SK-N-SH treated with all-trans-retinoic acid at 6 μM for 48 hours (cell line): ENCODE data around the gene TNKS2.

Source experiments
- SNAI2 ChIP-seq: fragments of 250-450 bp; sonication (Bioruptor Pico); IDR thresholded peaks from 2 replicates; pipeline ENCODE4 v1.5.0; 2020; ENCODE audit warnings: mild to moderate bottlenecking, moderate library complexity
- ZNF565 ChIP-seq: fragments of 450-650 bp; formaldehyde crosslinking; conservative IDR thresholded peaks from 2 replicates; pipeline ENCODE4 v1.5.0; 2020; ENCODE audit warnings: low read depth, mild to moderate bottlenecking, moderate library complexity

DNA sequence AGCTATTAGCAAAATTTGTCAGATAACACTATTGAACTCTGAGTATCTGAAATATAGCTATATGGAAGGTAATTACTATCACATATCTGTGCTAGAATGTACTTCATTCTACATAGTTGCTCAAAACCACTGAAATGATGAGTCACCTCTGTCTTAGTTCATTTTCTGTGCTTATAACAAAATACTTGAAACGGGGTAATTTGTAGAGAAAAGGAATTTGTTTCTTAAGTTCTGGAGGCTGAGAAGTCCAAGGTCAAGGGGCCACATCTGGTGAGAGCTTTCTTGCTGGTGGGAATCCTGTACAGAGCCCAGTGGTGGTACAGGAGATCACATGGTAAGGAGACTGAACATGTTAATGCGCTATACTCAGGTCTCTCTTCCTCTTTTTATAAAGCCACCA, 41.9 kb upstream of the TNKS2 start:
- TF ChIP-seq SNAI2 (CRISPR knock-in tag) (no peak), ZNF565 (no peak)
